ENCODE results near the gene PARP11.
A peak's percentile ranks its signal among the peaks of the same experiment; 100 is the strongest.

Gene PARP11

GRCh38 chr12:3809357-3810015, 63.7 kb downstream of the PARP11 start:
- no peak for TF ChIP-seq CTCF (IDR thresholded peaks at IDR 0.05)
- Histone ChIP-seq H3K9me3 (no peaks in the 10 kb centered on the region), H3K27ac (no peak overlapping the region), H3K4me1 (ENCODE audit: control insufficient read depth in 1 of 2, insufficient read depth in 1 of 2, low read depth in 1 of 2, low read length in 1 of 2) (no peaks in the 10 kb centered on the region), H3K36me3 (peaks cover 36% of the 10 kb centered on the region), H3K27me3 (no peaks in the 10 kb centered on the region), H3K4me3 (ENCODE audit: low read depth in 1 of 2, low read length in 1 of 2) (no peak overlapping the region)

- no peak overlapping the region for H3K4me3 ChIP-seq (ENCODE audit: low read depth in 1 of 2, low read length in 1 of 2)
- no peaks in the 10 kb centered on the region for H3K4me1 ChIP-seq (ENCODE audit: control insufficient read depth in 1 of 2, insufficient read depth in 1 of 2, low read depth in 1 of 2, low read length in 1 of 2)
- TF ChIP-seq CTCF (IDR thresholded peaks at IDR 0.05), result no peak
- no peaks in the 10 kb centered on the region for H3K27me3 ChIP-seq
- peaks cover 26% of the 10 kb centered on the region for H3K36me3 ChIP-seq
- H3K9me3 ChIP-seq, result no peaks in the 10 kb centered on the region
- no peak overlapping the region for H3K27ac ChIP-seq
These were observed 68.1 kb downstream of the PARP11 start for GRCh38 chr12:3805077-3805476.

- no peaks in the 10 kb centered on the region for H3K27me3 ChIP-seq
- peak; percentile 72 for TF ChIP-seq CTCF (IDR thresholded peaks at IDR 0.05)
- H3K36me3 ChIP-seq, result peaks cover 26% of the 10 kb centered on the region
- no peaks in the 10 kb centered on the region for H3K9me3 ChIP-seq
- no peaks in the 10 kb centered on the region for H3K4me1 ChIP-seq (ENCODE audit: control insufficient read depth in 1 of 2, insufficient read depth in 1 of 2, low read depth in 1 of 2, low read length in 1 of 2)
- no peak overlapping the region for H3K27ac ChIP-seq
- no peak overlapping the region for H3K4me3 ChIP-seq (ENCODE audit: low read depth in 1 of 2, low read length in 1 of 2)
These were observed 69.2 kb downstream of the PARP11 start for GRCh38 chr12:3803865-3804472.

- Histone ChIP-seq H3K36me3 (peaks cover 22% of the 10 kb centered on the region), H3K27me3 (no peaks in the 10 kb centered on the region), H3K27ac (no peak overlapping the region), H3K9me3 (no peaks in the 10 kb centered on the region), H3K4me1 (ENCODE audit: control insufficient read depth in 1 of 2, insufficient read depth in 1 of 2, low read depth in 1 of 2, low read length in 1 of 2) (no peaks in the 10 kb centered on the region), H3K4me3 (ENCODE audit: low read depth in 1 of 2, low read length in 1 of 2) (no peak overlapping the region)
- no peak for TF ChIP-seq CTCF (IDR thresholded peaks at IDR 0.05)
These were observed 70.5 kb downstream of the PARP11 start for GRCh38 chr12:3802721-3803120.

GRCh38 chr12:3797531-3798048, 75.6 kb downstream of the PARP11 start:
- no peaks in the 10 kb centered on the region for H3K27me3 ChIP-seq
- H3K4me1 ChIP-seq (ENCODE audit: control insufficient read depth in 1 of 2, insufficient read depth in 1 of 2, low read depth in 1 of 2, low read length in 1 of 2), result no peaks in the 10 kb centered on the region
- no peak for TF ChIP-seq CTCF (IDR thresholded peaks at IDR 0.05)
- no peaks in the 10 kb centered on the region for H3K9me3 ChIP-seq
- H3K27ac ChIP-seq, result no peak overlapping the region
- H3K36me3 ChIP-seq, result peaks cover 3% of the 10 kb centered on the region
- H3K4me3 ChIP-seq (ENCODE audit: low read depth in 1 of 2, low read length in 1 of 2), result no peak overlapping the region
